Right lobe of liver (tissue), 6 donors: ENCODE data around the gene OMA1. TPM values are rescaled to one million over a fixed set of nuclear protein-coding genes. Genes with fewer than 3 reads are reported as not detected.
A peak's percentile ranks its signal among the peaks of the same experiment; 100 is the strongest.

Experiments used
- ATAC-seq, 4 donors: fragments of 200-7000 bp; cut with Tn5 transposase; one replicate each; pipeline ENCODE4 v1.9.1; 2020; ENCODE audit warnings: mild to moderate bottlenecking in 4 of 4, moderate library complexity in 4 of 4
- DNase-seq, 3 donors: peaks; one replicate each; pipeline ENCODE4 v3.0.0-alpha.2; 2020
- H3K27ac ChIP-seq, 3 donors: fragments of 200-600 bp; one replicate each; pipeline ENCODE4 v1.8.0; 2022
- H3K27me3 ChIP-seq, 2 donors: fragments of 200-600 bp; one replicate each; pipeline ENCODE4 v1.8.0; 2022
- H3K36me3 ChIP-seq, 4 donors: fragments of 200-600 bp; sonication (generic) in 1 of 4; one replicate each; pipeline versions ENCODE4 v1.5.1 to v1.8.0; 2017 to 2022; ENCODE audit warnings: control low read depth in 1 of 4
- H3K4me1 ChIP-seq, 4 donors: fragments of 200-600 bp; sonication (generic) in 1 of 4; one replicate each; pipeline versions ENCODE4 v1.5.1 to v1.8.0; 2017 to 2022; ENCODE audit warnings: control low read depth in 1 of 4
- H3K4me3 ChIP-seq, 3 donors: fragments of 200-600 bp; one replicate each; pipeline ENCODE4 v1.8.0; 2022
- H3K9me3 ChIP-seq, 4 donors: fragments of 200-600 bp; sonication (generic) in 1 of 4; one replicate each; pipeline versions ENCODE4 v1.5.1 to v1.8.0; 2017 to 2022; ENCODE audit warnings: control low read depth in 1 of 4
- POLR2A ChIP-seq: fragments of 450-650 bp; IDR thresholded peaks from one replicate; pipeline ENCODE4 v1.6.1; 2017; ENCODE audit warnings: antibody characterized with exemption, mild to moderate bottlenecking
- WGBS: methylation state at CpG from one replicate; pipeline ENCODE4 v1.1.6; 2018; ENCODE audit warnings: low coverage, low lambda C conversion rate; ENCODE audit not compliant: insufficient coverage; ENCODE audit errors: missing lambda C conversion rate; 5-methylcytosine and 5-hydroxymethylcytosine counted together
- intact Hi-C, 2 donors: fragments of 100-400 bp; cut with DNase I; formaldehyde crosslinking; loops; one replicate each; pipeline versions ENCODE4 v1.11.2 to v1.14.1; 2022
- total RNA-seq, 6 experiments: library from RNA; depleted of rRNA in 2 of 6; stranded (reverse); fragments of >200 nt in 2 of 6; fragmentation: NEBNext Ultra II Directional in 3 of 6; extraction: Animal tissue kit (Norgen Biotek cat#: 25700) in 3 of 6; gene quantifications; one replicate each; pipeline versions ENCODE4 v1.1.0 to v1.2.4, GENCODE V29; 2016 to 2023
- TF ChIP-seq, protein P1 (sequence below), 4 donors: fragments of 200-600 bp in 3 of 4; fragments of 450-650 bp in 1 of 4; IDR thresholded peaks; one replicate each; pipeline versions ENCODE4 v1.5.1 to v1.8.0; 2016 to 2022; ENCODE audit warnings: antibody characterized with exemption in 4 of 4, mild to moderate bottlenecking in 2 of 4
- donor health status: DM: no; HTN: yes; CAD: no.
- donor health status: DM: no; HTN: no; CAD: no.
- donor health status: DM: no; HTN: no; CAD: no.
- donor health status: DM: no; HTN: yes; CAD: no.
- donor health status: DM: no; HTN: yes; CAD: no.

The OMA1 gene
- total RNA-seq, 6 experiments from 2014 or later = 16.1 to 29.0 (median 18.9) TPM

DNA sequence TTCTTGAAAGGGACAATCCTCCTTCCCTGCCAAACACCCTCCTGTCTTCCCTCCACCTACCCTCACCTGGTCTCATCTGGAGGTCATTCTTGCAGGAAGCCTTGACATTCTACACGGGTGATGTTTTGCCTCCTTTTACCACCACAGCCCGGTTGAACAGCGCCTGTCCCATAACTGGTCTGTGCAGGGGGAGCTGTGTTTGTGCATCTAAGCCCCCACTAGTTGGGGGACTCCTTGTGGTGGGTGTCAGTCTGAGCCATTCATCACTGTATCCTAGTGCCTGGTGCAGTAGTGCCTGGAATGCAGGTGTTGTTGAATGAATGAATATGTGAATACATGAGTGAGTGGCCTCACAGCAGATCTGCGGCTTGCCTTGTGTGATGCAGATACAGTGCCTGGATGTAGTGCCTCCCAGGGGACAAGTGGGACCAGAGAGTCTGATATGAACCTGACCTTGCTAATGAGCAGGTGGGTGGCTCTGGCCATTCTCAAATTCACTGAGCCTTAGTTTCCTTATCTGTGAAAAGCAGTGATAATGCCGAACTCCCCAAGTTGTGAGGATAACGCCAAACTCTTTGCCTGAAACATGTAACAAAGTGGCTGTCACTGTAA is 79.8 kb downstream of the OMA1 start:
- no peak for TF ChIP-seq POLR2A
- TF ChIP-seq, protein P1, sequence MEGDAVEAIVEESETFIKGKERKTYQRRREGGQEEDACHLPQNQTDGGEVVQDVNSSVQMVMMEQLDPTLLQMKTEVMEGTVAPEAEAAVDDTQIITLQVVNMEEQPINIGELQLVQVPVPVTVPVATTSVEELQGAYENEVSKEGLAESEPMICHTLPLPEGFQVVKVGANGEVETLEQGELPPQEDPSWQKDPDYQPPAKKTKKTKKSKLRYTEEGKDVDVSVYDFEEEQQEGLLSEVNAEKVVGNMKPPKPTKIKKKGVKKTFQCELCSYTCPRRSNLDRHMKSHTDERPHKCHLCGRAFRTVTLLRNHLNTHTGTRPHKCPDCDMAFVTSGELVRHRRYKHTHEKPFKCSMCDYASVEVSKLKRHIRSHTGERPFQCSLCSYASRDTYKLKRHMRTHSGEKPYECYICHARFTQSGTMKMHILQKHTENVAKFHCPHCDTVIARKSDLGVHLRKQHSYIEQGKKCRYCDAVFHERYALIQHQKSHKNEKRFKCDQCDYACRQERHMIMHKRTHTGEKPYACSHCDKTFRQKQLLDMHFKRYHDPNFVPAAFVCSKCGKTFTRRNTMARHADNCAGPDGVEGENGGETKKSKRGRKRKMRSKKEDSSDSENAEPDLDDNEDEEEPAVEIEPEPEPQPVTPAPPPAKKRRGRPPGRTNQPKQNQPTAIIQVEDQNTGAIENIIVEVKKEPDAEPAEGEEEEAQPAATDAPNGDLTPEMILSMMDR (IDR thresholded peaks at IDR 0.05) = no peak
- no peaks in the 10 kb centered on the region for H3K27me3 ChIP-seq
- H3K36me3 ChIP-seq = no peaks in the 10 kb centered on the region
- H3K27ac ChIP-seq = no peak overlapping the region
- H3K9me3 ChIP-seq = no peaks in the 10 kb centered on the region
- no peak overlapping the region for H3K4me3 ChIP-seq
- 100% methylated on average over 2 of the region's 6 CpGs for WGBS
- H3K4me1 ChIP-seq = no peaks in the 10 kb centered on the region
- intact Hi-C loops = no loop called here
- DNase-seq = no peak
- ATAC-seq = no peak

DNA sequence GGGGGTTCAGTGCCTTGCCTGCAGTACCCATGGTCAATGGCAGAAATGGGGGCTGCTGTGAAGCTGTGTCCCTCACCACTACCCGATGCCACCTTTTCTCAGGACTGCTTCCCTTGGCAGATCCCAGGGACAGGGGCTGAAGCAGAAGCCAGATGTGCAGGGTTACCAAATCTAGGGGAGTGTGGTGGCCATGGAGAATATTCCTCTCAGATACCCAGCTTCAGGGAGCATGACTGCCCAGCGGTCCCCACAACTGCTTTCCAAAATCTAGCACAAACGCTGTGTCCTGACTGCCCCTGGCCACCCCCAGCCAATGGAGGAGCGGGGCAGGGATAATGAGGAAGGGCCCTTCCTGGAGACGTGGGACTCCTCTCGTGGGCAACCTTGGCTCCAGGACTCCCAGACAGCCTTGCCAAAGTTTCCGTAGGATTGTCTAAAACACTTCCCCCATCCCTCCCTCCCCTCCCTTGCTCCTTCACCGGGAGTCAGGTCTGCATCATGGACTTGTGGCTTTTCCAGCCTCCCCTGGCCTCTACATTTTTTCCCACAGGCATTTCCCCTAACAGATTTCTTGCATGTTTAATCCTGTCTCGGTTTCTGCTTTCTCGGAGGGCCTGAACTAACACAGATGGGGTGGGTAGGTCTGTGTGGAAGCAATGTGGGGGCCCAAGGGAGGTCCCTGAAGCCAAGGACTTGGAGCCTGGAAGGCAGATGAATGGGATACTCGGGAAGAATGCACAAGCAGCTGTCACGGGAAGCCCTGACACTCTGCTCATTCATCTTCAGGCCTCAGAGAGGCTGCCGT is 80.5 kb downstream of the OMA1 start:
- DNase-seq (no peak), ATAC-seq (no peak)
- TF ChIP-seq, protein P1 (IDR thresholded peaks at IDR 0.05) = no peak
- TF ChIP-seq POLR2A = no peak
- H3K27me3 ChIP-seq = no peaks in the 10 kb centered on the region
- no peaks in the 10 kb centered on the region for H3K4me1 ChIP-seq
- no peak overlapping the region for H3K27ac ChIP-seq
- no peaks in the 10 kb centered on the region for H3K36me3 ChIP-seq
- intact Hi-C loops = no loop called here
- WGBS = 68% methylated on average over 6 of the region's 13 CpGs
- no peak overlapping the region for H3K4me3 ChIP-seq
- no peaks in the 10 kb centered on the region for H3K9me3 ChIP-seq

DNA sequence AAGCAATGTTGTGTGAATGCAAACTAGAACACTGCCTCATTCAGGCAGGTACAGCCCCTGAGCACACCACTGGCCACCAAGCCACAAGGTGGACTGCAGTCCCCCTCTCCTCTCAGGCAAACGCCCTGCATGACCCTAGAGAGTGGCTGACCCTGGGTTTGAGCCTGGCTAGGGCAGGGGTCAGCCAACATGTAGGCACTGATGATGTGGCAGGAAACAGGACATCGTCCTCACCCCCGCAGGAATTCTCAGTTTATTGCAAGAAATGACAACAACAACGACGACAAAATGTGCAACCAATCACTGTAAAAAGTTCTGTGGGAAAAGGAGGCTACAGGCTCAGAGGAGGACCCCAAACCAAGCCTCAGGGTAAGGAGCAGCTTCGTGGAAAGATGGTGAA is 81.3 kb downstream of the OMA1 start:
- ATAC-seq (peak in 1 of 4 donors; percentile 28), DNase-seq (no peak)
- Histone ChIP-seq H3K4me1 (no peaks in the 10 kb centered on the region), H3K36me3 (no peaks in the 10 kb centered on the region), H3K27me3 (no peaks in the 10 kb centered on the region), H3K27ac (no peak overlapping the region), H3K4me3 (no peak overlapping the region), H3K9me3 (no peaks in the 10 kb centered on the region)
- WGBS = 60% methylated on average over 2 of the region's 6 CpGs
- TF ChIP-seq POLR2A = no peak
- TF ChIP-seq, protein P1 (IDR thresholded peaks at IDR 0.05) = no peak
- intact Hi-C loops = no loop called here

DNA sequence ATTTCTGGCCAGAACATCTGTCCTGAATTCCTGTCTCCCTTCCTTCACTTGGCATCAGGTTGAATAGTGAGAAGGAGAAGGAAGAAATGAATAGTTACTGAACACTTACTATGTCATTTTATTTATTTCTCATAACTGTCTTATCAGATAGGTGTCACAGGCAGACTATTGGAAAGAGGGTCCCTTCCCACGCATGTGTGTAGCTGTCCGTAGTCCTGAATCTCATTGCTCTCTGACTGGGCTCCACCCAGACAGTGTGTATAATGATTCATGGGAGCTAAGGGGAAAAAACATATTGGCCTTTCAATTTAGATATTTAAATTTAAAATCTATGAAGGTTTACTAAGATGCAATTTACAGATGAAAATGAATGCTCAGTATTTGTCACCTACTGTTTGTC is 86.1 kb downstream of the OMA1 start:
- H3K27me3 ChIP-seq = no peaks in the 10 kb centered on the region
- no peaks in the 10 kb centered on the region for H3K9me3 ChIP-seq
- intact Hi-C loops = no loop called here
- TF ChIP-seq, protein P1 (IDR thresholded peaks at IDR 0.05) = no peak
- TF ChIP-seq POLR2A = no peak
- DNase-seq (no peak), ATAC-seq (no peak)
- no peak overlapping the region for H3K27ac ChIP-seq
- H3K4me3 ChIP-seq = no peak overlapping the region
- no peaks in the 10 kb centered on the region for H3K36me3 ChIP-seq
- WGBS = 38% methylated on average over 1 of the region's 2 CpGs
- peaks cover 0 to 17% (median 5%) of the 10 kb centered on the region in 4 donors for H3K4me1 ChIP-seq
